Peyer's patch (tissue), 4 donors: ENCODE data around the gene ALDH1A2. TPM values are rescaled to one million over a fixed set of nuclear protein-coding genes. Genes with fewer than 3 reads are reported as not detected.

ENCODE experiments used
- DNase-seq, 3 donors: peaks; one replicate each; pipeline ENCODE4 v3.0.0-alpha.2; 2017 to 2019
- H3K27ac ChIP-seq, 4 donors: fragments of 200-600 bp; sonication (generic); one replicate each; pipeline ENCODE4 v1.5.1; 2016 to 2019
- H3K27me3 ChIP-seq, 2 donors: fragments of 200-600 bp; sonication (generic); one replicate each; pipeline ENCODE4 v1.5.1; 2019
- H3K36me3 ChIP-seq, 3 donors: fragments of 200-600 bp; sonication (generic); one replicate each; pipeline ENCODE4 v1.5.1; 2016 to 2019
- H3K4me1 ChIP-seq, 4 donors: fragments of 200-600 bp; sonication (generic); one replicate each; pipeline ENCODE4 v1.5.1; 2016 to 2019
- H3K4me3 ChIP-seq, 4 donors: fragments of 200-600 bp; sonication (generic); 1 replicate in 3 of 4; 2 replicates in 1 of 4; pipeline ENCODE4 v1.5.1; 2016 to 2019; ENCODE audit warnings: mild to moderate bottlenecking in 1 of 4
- H3K9me3 ChIP-seq, 4 donors: fragments of 200-600 bp; sonication (generic); one replicate each; pipeline ENCODE4 v1.5.1; 2016 to 2019; ENCODE audit warnings: mild to moderate bottlenecking in 1 of 4
- CTCF ChIP-seq, 6 experiments: fragments of 450-650 bp in 4 of 6; fragments of 200-600 bp in 2 of 6; sonication (generic) in 1 of 6; IDR thresholded peaks; one replicate each; pipeline ENCODE4 v1.5.1; 2017 to 2019; ENCODE audit warnings: antibody characterized with exemption in 6 of 6, mild to moderate bottlenecking in 3 of 6, moderate library complexity in 1 of 6
- POLR2A ChIP-seq, 2 donors: fragments of 450-650 bp; IDR thresholded peaks; one replicate each; pipeline ENCODE4 v1.5.1; 2017; ENCODE audit warnings: antibody characterized with exemption in 2 of 2, mild to moderate bottlenecking in 2 of 2, moderate library complexity in 2 of 2
- total RNA-seq, 4 donors: library from RNA; depleted of rRNA; stranded (reverse); fragments of >200 nt; gene quantifications; one replicate each; pipeline ENCODE4 v1.1.0, GENCODE V29; 2016

Gene ALDH1A2
- total RNA-seq, 4 donors from 2014 or later, result 1.1 to 13.1 (median 10.0) TPM; not detected in 1

- no peaks in the 10 kb centered on the region for H3K4me1 ChIP-seq
Observed at GRCh38 chr15:57945616-57946015, 119.9 kb downstream of the ALDH1A2 start.

GRCh38 chr15:57943754-57944420, 121.6 kb downstream of the ALDH1A2 start:
- H3K4me3 ChIP-seq, result no peak overlapping the region
- H3K9me3 ChIP-seq, result no peaks in the 10 kb centered on the region

More at GRCh38 chr15:57945616-57946015, 119.9 kb downstream of the ALDH1A2 start:
- H3K27ac ChIP-seq, result no peak overlapping the region
- no peak overlapping the region for H3K4me3 ChIP-seq
- TF ChIP-seq CTCF (IDR thresholded peaks at IDR 0.05) (no peak), POLR2A (IDR thresholded peaks at IDR 0.05) (no peak)
- H3K9me3 ChIP-seq, result no peaks in the 10 kb centered on the region
- no peaks in the 10 kb centered on the region for H3K36me3 ChIP-seq
- DNase-seq, result no peak
- H3K27me3 ChIP-seq, result no peaks in the 10 kb centered on the region

GRCh38 chr15:57943171-57943570, 122.3 kb downstream of the ALDH1A2 start:
- Histone ChIP-seq H3K27ac (no peak overlapping the region), H3K27me3 (no peaks in the 10 kb centered on the region), H3K4me3 (no peak overlapping the region), H3K9me3 (no peaks in the 10 kb centered on the region), H3K36me3 (no peaks in the 10 kb centered on the region), H3K4me1 (no peaks in the 10 kb centered on the region)
- TF ChIP-seq POLR2A (IDR thresholded peaks at IDR 0.05), result no peak
- no peak for TF ChIP-seq CTCF (IDR thresholded peaks at IDR 0.05)
- DNase-seq, result no peak

More at GRCh38 chr15:57943754-57944420, 121.6 kb downstream of the ALDH1A2 start:
- TF ChIP-seq POLR2A (IDR thresholded peaks at IDR 0.05), result no peak
- TF ChIP-seq CTCF (IDR thresholded peaks at IDR 0.05), result no peak
- no peaks in the 10 kb centered on the region for H3K27me3 ChIP-seq
- no peak for DNase-seq
- no peak overlapping the region for H3K27ac ChIP-seq
- no peaks in the 10 kb centered on the region for H3K4me1 ChIP-seq
- no peaks in the 10 kb centered on the region for H3K36me3 ChIP-seq

- Histone ChIP-seq H3K36me3 (no peaks in the 10 kb centered on the region), H3K4me1 (no peaks in the 10 kb centered on the region), H3K27ac (no peak overlapping the region), H3K9me3 (no peaks in the 10 kb centered on the region), H3K27me3 (no peaks in the 10 kb centered on the region), H3K4me3 (no peak overlapping the region)
- no peak for DNase-seq
- TF ChIP-seq POLR2A (IDR thresholded peaks at IDR 0.05), result no peak
- no peak for TF ChIP-seq CTCF (IDR thresholded peaks at IDR 0.05)
Observed at GRCh38 chr15:57941816-57942215, 123.7 kb downstream of the ALDH1A2 start.

- TF ChIP-seq CTCF (IDR thresholded peaks at IDR 0.05) (no peak), POLR2A (IDR thresholded peaks at IDR 0.05) (no peak)
- no peaks in the 10 kb centered on the region for H3K27me3 ChIP-seq
- DNase-seq, result no peak
- H3K4me3 ChIP-seq, result no peak overlapping the region
- H3K9me3 ChIP-seq, result no peaks in the 10 kb centered on the region
- no peaks in the 10 kb centered on the region for H3K36me3 ChIP-seq
- no peaks in the 10 kb centered on the region for H3K4me1 ChIP-seq
- no peak overlapping the region for H3K27ac ChIP-seq
Observed at GRCh38 chr15:57932348-57932747, 133.2 kb downstream of the ALDH1A2 start.
